PC-3 (cell line): Measurements from ENCODE around the gene CTSZ.

ENCODE experiments used
- CTCF ChIP-seq: fragments of 300-600 bp; sonication (generic); conservative IDR thresholded peaks from 2 replicates; pipeline ENCODE4 v1.5.1; 2017; ENCODE audit warnings: antibody characterized with exemption, low read depth, mild to moderate bottlenecking, low read length
- EZH2 ChIP-seq: fragments of 300-600 bp; sonication (generic); IDR thresholded peaks from one replicate; pipeline ENCODE4 v1.6.1; 2017; ENCODE audit warnings: antibody characterized with exemption, mild to moderate bottlenecking, low read length; ENCODE audit not compliant: unreplicated experiment

GRCh38 chr20:59016795-59017492, 9.9 kb upstream of the CTSZ start:
- TF ChIP-seq CTCF (no peak), EZH2 (no peak)
